HepG2 (cell line): Measurements from ENCODE around the gene KTN1. TPM values are rescaled to one million over a fixed set of nuclear protein-coding genes. Genes with fewer than 3 reads are reported as not detected.

Source experiments
- CCDC6 ChIP-seq: sonication (generic); formaldehyde crosslinking; IDR thresholded peaks from 2 replicates; pipeline ENCODE4 v1.8.1; 2022; ENCODE audit warnings: mild to moderate bottlenecking, missing genetic modification reagents, moderate library complexity
- CHCHD3 ChIP-seq: sonication (generic); formaldehyde crosslinking; IDR thresholded peaks from 2 replicates; pipeline ENCODE4 v1.8.0; 2022; ENCODE audit warnings: mild to moderate bottlenecking, missing genetic modification reagents, moderate library complexity
- GABPA ChIP-seq, 2 experiments: IDR thresholded peaks; 2 replicates each; pipeline ENCODE4 v1.6.1; 2011 to 2016; ENCODE audit warnings: low read depth in 2 of 2, low read length in 1 of 2, missing biosample characterization in 1 of 2, missing genetic modification characterization in 1 of 2
- HDAC1 ChIP-seq: sonication (generic); formaldehyde crosslinking; IDR thresholded peaks from 2 replicates; pipeline ENCODE4 v1.5.1; 2020; ENCODE audit warnings: mild to moderate bottlenecking, missing genetic modification reagents
- KLF16 ChIP-seq, 2 experiments: sonication (generic) in 1 of 2; formaldehyde crosslinking in 1 of 2; IDR thresholded peaks; 2 replicates each; pipeline versions ENCODE4 v1.6.1 to v1.8.0; 2016 to 2023; ENCODE audit warnings: missing genetic modification reagents in 2 of 2, missing compliant biosample characterization in 1 of 2
- MXD4 ChIP-seq: IDR thresholded peaks from 2 replicates; pipeline ENCODE4 v1.6.1; 2016; ENCODE audit warnings: mild to moderate bottlenecking, missing biosample characterization, missing genetic modification reagents
- MXI1 ChIP-seq: IDR thresholded peaks from 3 replicates; pipeline ENCODE4 v1.6.1; 2012; ENCODE audit warnings: low read depth, low read length, inconsistent platforms, borderline replicate concordance
- NFIB ChIP-seq: sonication (generic); formaldehyde crosslinking; IDR thresholded peaks from 2 replicates; pipeline ENCODE4 v1.9.0; 2021; ENCODE audit warnings: missing genetic modification reagents, mild to moderate bottlenecking, borderline replicate concordance
- POGZ ChIP-seq: sonication (generic); formaldehyde crosslinking; IDR thresholded peaks from 2 replicates; pipeline ENCODE4 v1.4.0; 2020; ENCODE audit warnings: mild to moderate bottlenecking, missing genetic modification reagents
- SIX4 ChIP-seq: sonication (generic); formaldehyde crosslinking; IDR thresholded peaks from 2 replicates; pipeline ENCODE4 v1.4.0; 2020; ENCODE audit warnings: missing genetic modification reagents
- TBP ChIP-seq: sonication (generic); formaldehyde crosslinking; IDR thresholded peaks from 2 replicates; pipeline ENCODE4 v1.5.0; 2020; ENCODE audit warnings: missing genetic modification reagents
- TEAD3 ChIP-seq: optimal IDR thresholded peaks from 2 replicates; pipeline ENCODE3; 2016; ENCODE audit warnings: borderline replicate concordance
- TMF1 ChIP-seq: sonication (generic); formaldehyde crosslinking; IDR thresholded peaks from 2 replicates; pipeline ENCODE4 v1.8.1; 2022; ENCODE audit warnings: low read depth, missing genetic modification reagents
- TP53 ChIP-seq: sonication (generic); formaldehyde crosslinking; conservative IDR thresholded peaks from 2 replicates; pipeline ENCODE4 v1.4.0; 2020; ENCODE audit warnings: missing genetic modification reagents
- YEATS4 ChIP-seq: sonication (generic); formaldehyde crosslinking; IDR thresholded peaks from 2 replicates; pipeline ENCODE4 v1.4.0; 2020; ENCODE audit warnings: missing genetic modification reagents, borderline replicate concordance
- ZFP62 ChIP-seq: sonication (generic); formaldehyde crosslinking; IDR thresholded peaks from 2 replicates; pipeline ENCODE4 v1.4.0; 2020; ENCODE audit warnings: missing genetic modification reagents
- ZKSCAN8 ChIP-seq: IDR thresholded peaks from 2 replicates; pipeline ENCODE4 v1.6.1; 2016; ENCODE audit warnings: borderline replicate concordance, missing genetic modification reagents, missing compliant biosample characterization
- ZMYM4 ChIP-seq: sonication (generic); formaldehyde crosslinking; IDR thresholded peaks from 2 replicates; pipeline ENCODE4 v1.8.1; 2023; ENCODE audit warnings: mild to moderate bottlenecking, missing genetic modification reagents
- polyA plus RNA-seq, 8 experiments: library from polyadenylated mRNA; depleted of rRNA in 3 of 8; stranded (reverse) in 7 of 8; unstranded in 1 of 8; fragments of >200 nt; fragmentation: Illumina TruSeq in 4 of 8; extraction: Trizol in 4 of 8; gene quantifications; 2 replicates each; pipeline versions ENCODE4 v1.2.1 to v1.2.3, GENCODE V29; 2011 to 2016; ENCODE audit warnings: low read depth in 4 of 8, missing spikeins in 1 of 8, mixed read lengths in 1 of 8; ENCODE audit not compliant: insufficient read depth in 1 of 8
- total RNA-seq, 5 experiments: library from RNA; depleted of rRNA; stranded (reverse); fragments of >200 nt; fragmentation: Illumina TruSeq; extraction: Trizol; gene quantifications; 2 replicates each; pipeline ENCODE4 v1.2.3, GENCODE V29; 2016; ENCODE audit warnings: low read depth in 1 of 5
- TF ChIP-seq, protein P1 (sequence below): sonication (generic); formaldehyde crosslinking; IDR thresholded peaks from 2 replicates; pipeline ENCODE4 v1.8.0; 2022; ENCODE audit warnings: mild to moderate bottlenecking, missing genetic modification reagents; ENCODE audit not compliant: insufficient replicate concordance
- TF ChIP-seq, protein P2 (sequence below): sonication (generic); formaldehyde crosslinking; IDR thresholded peaks from 2 replicates; pipeline ENCODE4 v1.5.0; 2020; ENCODE audit warnings: mild to moderate bottlenecking, missing genetic modification reagents
- TF ChIP-seq, protein P3 (sequence below): fragments of 450-650 bp; IDR thresholded peaks from 2 replicates; pipeline ENCODE4 v1.6.1; 2017
- TF ChIP-seq, protein P4 (sequence below): sonication (generic); formaldehyde crosslinking; IDR thresholded peaks from 2 replicates; pipeline ENCODE4 v1.4.0; 2020; ENCODE audit warnings: low read depth, mild to moderate bottlenecking, missing genetic modification reagents
- TF ChIP-seq, protein P5 (sequence below): sonication (generic); formaldehyde crosslinking; IDR thresholded peaks from 2 replicates; pipeline ENCODE4 v1.8.0; 2022; ENCODE audit warnings: missing genetic modification reagents, mild to moderate bottlenecking, inconsistent platforms, borderline replicate concordance
- TF ChIP-seq, protein P6 (sequence below): sonication (generic); formaldehyde crosslinking; IDR thresholded peaks from 2 replicates; pipeline ENCODE4 v1.4.0; 2020; ENCODE audit warnings: missing genetic modification reagents, mild to moderate bottlenecking, borderline replicate concordance

Gene KTN1
- total and polyA plus RNA-seq, 2 of the 13 experiments (the other 11 are each of a cell fraction or from before 2014, with no cell fraction given): 60.6 to 169 TPM

DNA sequence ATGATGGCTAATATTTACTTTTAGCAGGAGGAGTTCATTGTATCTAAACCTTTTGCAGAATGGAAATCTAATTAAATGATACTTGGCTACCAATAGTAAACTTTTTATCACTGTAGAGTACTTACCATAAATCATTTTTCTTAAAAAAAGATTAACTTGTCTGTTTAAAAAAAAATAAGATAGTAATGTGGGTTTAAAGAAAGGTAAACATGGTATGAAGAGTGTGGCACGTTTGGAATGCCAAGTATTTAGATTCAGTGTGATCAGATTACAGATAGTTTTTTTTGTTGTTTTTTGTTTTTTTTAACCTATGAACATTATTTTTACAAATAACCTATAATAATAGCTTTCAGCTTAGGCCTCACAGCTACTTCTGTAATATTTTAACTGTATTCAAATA lies 25.8 kb downstream of the KTN1 start (continued):
- TF ChIP-seq NFIB: no peak
- no peak for TF ChIP-seq MXI1
- no peak for TF ChIP-seq TMF1 (CRISPR knock-in tag)
- TF ChIP-seq, protein P1, sequence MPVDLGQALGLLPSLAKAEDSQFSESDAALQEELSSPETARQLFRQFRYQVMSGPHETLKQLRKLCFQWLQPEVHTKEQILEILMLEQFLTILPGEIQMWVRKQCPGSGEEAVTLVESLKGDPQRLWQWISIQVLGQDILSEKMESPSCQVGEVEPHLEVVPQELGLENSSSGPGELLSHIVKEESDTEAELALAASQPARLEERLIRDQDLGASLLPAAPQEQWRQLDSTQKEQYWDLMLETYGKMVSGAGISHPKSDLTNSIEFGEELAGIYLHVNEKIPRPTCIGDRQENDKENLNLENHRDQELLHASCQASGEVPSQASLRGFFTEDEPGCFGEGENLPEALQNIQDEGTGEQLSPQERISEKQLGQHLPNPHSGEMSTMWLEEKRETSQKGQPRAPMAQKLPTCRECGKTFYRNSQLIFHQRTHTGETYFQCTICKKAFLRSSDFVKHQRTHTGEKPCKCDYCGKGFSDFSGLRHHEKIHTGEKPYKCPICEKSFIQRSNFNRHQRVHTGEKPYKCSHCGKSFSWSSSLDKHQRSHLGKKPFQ (CRISPR knock-in tag): no peak
- TF ChIP-seq POGZ: no peak
- TF ChIP-seq TP53 (CRISPR knock-in tag): no peak
- no peak for TF ChIP-seq ZKSCAN8 (CRISPR knock-in tag)
- no peak; the same call in 1 of the 2 replicates for TF ChIP-seq ZMYM4 (CRISPR knock-in tag)
- TF ChIP-seq YEATS4 (CRISPR knock-in tag): no peak
- TF ChIP-seq, protein P2, sequence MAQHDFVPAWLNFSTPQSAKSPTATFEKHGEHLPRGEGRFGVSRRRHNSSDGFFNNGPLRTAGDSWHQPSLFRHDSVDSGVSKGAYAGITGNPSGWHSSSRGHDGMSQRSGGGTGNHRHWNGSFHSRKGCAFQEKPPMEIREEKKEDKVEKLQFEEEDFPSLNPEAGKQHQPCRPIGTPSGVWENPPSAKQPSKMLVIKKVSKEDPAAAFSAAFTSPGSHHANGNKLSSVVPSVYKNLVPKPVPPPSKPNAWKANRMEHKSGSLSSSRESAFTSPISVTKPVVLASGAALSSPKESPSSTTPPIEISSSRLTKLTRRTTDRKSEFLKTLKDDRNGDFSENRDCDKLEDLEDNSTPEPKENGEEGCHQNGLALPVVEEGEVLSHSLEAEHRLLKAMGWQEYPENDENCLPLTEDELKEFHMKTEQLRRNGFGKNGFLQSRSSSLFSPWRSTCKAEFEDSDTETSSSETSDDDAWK (CRISPR knock-in tag): no peak
- peak; percentile 94 for TF ChIP-seq SIX4 (CRISPR knock-in tag)
- TF ChIP-seq GABPA (IDR thresholded peaks at IDR 0.05; ENCODE audit: low read depth, low read length): no peak
- no peak for TF ChIP-seq GABPA (CRISPR knock-in tag; IDR thresholded peaks at IDR 0.05; ENCODE audit: low read depth)
- no peak for TF ChIP-seq CHCHD3 (CRISPR knock-in tag)
- peak; percentile 88 for TF ChIP-seq TEAD3 (CRISPR knock-in tag)
- TF ChIP-seq, protein P3, sequence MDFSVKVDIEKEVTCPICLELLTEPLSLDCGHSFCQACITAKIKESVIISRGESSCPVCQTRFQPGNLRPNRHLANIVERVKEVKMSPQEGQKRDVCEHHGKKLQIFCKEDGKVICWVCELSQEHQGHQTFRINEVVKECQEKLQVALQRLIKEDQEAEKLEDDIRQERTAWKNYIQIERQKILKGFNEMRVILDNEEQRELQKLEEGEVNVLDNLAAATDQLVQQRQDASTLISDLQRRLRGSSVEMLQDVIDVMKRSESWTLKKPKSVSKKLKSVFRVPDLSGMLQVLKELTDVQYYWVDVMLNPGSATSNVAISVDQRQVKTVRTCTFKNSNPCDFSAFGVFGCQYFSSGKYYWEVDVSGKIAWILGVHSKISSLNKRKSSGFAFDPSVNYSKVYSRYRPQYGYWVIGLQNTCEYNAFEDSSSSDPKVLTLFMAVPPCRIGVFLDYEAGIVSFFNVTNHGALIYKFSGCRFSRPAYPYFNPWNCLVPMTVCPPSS: no peak
- TF ChIP-seq MXD4: no peak
- no peak for TF ChIP-seq CCDC6
- TF ChIP-seq HDAC1 (CRISPR knock-in tag): no peak
- TF ChIP-seq, protein P4, sequence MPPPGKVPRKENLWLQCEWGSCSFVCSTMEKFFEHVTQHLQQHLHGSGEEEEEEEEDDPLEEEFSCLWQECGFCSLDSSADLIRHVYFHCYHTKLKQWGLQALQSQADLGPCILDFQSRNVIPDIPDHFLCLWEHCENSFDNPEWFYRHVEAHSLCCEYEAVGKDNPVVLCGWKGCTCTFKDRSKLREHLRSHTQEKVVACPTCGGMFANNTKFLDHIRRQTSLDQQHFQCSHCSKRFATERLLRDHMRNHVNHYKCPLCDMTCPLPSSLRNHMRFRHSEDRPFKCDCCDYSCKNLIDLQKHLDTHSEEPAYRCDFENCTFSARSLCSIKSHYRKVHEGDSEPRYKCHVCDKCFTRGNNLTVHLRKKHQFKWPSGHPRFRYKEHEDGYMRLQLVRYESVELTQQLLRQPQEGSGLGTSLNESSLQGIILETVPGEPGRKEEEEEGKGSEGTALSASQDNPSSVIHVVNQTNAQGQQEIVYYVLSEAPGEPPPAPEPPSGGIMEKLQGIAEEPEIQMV (CRISPR knock-in tag): no peak
- TF ChIP-seq, protein P5, sequence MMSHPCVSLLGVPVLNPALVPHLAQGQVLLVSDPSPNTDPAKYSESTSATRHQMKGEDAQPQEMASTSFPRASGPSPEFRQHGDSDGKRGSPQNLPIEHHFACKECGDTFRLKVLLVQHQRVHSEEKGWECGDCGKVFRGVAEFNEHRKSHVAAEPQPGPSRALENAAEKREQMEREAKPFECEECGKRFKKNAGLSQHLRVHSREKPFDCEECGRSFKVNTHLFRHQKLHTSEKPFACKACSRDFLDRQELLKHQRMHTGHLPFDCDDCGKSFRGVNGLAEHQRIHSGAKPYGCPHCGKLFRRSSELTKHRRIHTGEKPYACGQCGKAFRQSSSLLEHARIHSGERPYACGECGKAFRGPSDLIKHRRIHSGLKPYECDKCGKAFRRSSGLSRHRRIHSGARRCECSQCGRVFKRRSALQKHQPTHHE (CRISPR knock-in tag): no peak
- TF ChIP-seq, protein P6, sequence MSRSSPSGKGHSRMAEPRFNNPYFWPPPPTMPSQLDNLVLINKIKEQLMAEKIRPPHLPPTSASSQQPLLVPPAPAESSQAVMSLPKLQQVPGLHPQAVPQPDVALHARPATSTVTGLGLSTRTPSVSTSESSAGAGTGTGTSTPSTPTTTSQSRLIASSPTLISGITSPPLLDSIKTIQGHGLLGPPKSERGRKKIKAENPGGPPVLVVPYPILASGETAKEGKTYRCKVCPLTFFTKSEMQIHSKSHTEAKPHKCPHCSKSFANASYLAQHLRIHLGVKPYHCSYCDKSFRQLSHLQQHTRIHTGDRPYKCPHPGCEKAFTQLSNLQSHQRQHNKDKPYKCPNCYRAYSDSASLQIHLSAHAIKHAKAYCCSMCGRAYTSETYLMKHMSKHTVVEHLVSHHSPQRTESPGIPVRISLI (CRISPR knock-in tag): peak; percentile 78; the same call in 1 of the 2 replicates
- TF ChIP-seq ZFP62 (CRISPR knock-in tag): no peak
- no peak for TF ChIP-seq KLF16 (CRISPR knock-in tag; IDR thresholded peaks at IDR 0.05)
- TF ChIP-seq TBP (CRISPR knock-in tag): no peak
